VCaP (cell line): ENCODE results near the gene C2orf42.

Source experiments
- H3K27ac ChIP-seq: fragments of 450-650 bp; 2 replicates; pipeline ENCODE4 v1.5.1; 2017
- TF ChIP-seq, protein P1 (sequence below): fragments of 450-650 bp; conservative IDR thresholded peaks from 2 replicates; pipeline ENCODE4 v1.5.1; 2017; ENCODE audit warnings: mild to moderate bottlenecking, moderate library complexity

C2orf42 gene

GRCh38 chr2:70124983-70125480, 65.8 kb downstream of the C2orf42 start:
- TF ChIP-seq, protein P1, sequence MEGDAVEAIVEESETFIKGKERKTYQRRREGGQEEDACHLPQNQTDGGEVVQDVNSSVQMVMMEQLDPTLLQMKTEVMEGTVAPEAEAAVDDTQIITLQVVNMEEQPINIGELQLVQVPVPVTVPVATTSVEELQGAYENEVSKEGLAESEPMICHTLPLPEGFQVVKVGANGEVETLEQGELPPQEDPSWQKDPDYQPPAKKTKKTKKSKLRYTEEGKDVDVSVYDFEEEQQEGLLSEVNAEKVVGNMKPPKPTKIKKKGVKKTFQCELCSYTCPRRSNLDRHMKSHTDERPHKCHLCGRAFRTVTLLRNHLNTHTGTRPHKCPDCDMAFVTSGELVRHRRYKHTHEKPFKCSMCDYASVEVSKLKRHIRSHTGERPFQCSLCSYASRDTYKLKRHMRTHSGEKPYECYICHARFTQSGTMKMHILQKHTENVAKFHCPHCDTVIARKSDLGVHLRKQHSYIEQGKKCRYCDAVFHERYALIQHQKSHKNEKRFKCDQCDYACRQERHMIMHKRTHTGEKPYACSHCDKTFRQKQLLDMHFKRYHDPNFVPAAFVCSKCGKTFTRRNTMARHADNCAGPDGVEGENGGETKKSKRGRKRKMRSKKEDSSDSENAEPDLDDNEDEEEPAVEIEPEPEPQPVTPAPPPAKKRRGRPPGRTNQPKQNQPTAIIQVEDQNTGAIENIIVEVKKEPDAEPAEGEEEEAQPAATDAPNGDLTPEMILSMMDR = no peak
- H3K27ac ChIP-seq = peak overlapping the region; percentile 95

GRCh38 chr2:70123829-70124116, 67.0 kb downstream of the C2orf42 start:
- peak overlapping the region; percentile 95 for H3K27ac ChIP-seq
- TF ChIP-seq, protein P1 = no peak

GRCh38 chr2:70123051-70123828, 67.6 kb downstream of the C2orf42 start:
- TF ChIP-seq, protein P1 = no peak
- H3K27ac ChIP-seq = peak overlapping the region; percentile 95

DNA sequence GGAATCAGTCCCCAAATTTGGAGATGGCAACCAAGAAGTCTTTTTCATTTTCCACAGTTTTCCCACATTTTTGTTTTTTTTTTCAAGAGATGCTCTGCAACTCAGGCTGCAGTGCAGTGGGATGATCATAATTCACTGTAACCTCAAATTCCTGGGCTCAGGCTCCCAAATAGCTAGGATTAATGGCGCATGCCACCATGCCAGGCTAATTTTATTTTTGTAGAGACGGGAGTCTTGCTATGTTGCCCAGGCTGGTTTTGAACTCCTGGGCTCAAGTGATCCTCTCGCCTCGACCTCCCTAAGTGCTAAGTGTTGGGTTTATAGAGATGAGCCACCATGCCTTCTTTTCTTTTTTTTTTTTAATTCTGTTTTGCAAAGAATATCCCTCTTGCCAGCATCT, 68.3 kb downstream of the C2orf42 start:
- H3K27ac ChIP-seq = no peak overlapping the region
- TF ChIP-seq, protein P1 = no peak

DNA sequence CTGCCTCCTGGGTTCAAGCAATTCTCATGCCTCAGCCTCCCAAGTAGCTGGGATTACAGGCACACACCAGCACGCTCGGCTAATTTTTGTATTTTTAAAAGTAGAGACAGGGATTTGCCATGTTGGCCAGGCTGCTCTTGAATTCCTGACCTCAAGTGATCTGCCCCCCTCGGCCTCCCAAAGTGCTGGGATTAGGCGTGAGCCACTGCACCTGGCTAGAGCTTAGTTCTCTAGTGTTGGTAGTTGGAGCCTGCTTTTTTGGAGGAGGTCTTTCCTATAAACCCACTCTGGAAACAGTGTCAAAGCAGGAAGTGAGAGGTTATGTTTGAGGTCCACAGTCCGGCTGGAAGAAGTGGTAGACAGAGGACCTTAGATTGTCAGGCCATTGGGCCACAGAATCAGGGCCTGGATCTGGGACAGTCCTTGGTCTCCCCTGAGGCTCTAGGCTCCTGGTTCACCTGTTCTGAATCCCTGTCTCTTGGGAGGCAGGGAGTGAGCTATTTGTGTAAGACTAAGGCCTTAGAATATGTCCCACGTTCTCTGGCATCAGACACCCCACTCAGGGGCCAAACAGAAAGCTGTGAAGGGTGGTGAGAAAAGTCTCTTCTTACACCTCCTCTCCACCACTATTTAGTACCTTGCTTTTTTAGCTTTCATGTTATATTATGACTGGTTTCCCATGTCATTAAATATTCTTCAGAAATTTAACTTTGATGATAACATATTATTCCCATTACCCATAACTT, 69.0 kb downstream of the C2orf42 start:
- no peak overlapping the region for H3K27ac ChIP-seq
- TF ChIP-seq, protein P1 = no peak

DNA sequence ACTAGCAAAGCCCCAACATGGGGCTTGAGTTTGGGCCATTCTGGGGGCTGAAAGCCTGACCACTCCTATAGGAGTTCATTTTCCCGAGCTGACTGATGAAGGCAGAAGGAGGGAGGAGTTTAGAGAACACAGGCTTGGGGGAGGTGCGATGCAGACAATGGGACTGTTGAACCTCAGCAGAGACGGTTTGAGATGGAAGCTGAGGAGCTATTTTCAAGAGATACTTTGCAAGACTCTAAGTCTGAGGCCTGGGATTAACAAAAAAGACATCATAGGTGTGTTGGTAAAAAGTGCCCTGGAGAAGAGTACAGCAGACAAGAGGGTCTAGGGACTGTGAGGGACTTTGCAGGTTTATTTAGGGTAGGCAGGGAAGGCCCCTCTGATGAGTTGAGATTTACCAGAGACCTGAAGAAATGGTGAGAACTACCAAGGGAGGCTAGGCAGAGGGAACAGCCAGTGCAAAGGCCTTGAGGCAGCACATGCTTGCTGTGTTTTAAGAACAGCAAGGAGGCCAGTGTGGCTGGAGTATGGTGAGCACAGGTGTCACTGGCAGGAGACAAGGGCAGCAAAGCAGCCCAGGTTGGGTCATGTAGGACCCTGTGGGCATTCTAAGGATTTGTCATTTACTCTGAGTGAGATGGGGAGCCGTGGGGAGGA, 71.9 kb downstream of the C2orf42 start:
- TF ChIP-seq, protein P1 = no peak
- H3K27ac ChIP-seq = no peak overlapping the region

- no peak overlapping the region for H3K27ac ChIP-seq
- TF ChIP-seq, protein P1 = no peak
These were observed 73.8 kb downstream of the C2orf42 start for GRCh38 chr2:70116936-70117552.
